ENCODE results near the gene ROGDI. TPM values are rescaled to one million over a fixed set of nuclear protein-coding genes. Genes with fewer than 3 reads are reported as not detected.

The ROGDI gene
- total and polyA plus RNA-seq, 10 of the 15 experiments (the other 5 are each of a cell fraction or from before 2014, with no cell fraction given): 0.40 to 23.5 (median 12.3) TPM

DNA sequence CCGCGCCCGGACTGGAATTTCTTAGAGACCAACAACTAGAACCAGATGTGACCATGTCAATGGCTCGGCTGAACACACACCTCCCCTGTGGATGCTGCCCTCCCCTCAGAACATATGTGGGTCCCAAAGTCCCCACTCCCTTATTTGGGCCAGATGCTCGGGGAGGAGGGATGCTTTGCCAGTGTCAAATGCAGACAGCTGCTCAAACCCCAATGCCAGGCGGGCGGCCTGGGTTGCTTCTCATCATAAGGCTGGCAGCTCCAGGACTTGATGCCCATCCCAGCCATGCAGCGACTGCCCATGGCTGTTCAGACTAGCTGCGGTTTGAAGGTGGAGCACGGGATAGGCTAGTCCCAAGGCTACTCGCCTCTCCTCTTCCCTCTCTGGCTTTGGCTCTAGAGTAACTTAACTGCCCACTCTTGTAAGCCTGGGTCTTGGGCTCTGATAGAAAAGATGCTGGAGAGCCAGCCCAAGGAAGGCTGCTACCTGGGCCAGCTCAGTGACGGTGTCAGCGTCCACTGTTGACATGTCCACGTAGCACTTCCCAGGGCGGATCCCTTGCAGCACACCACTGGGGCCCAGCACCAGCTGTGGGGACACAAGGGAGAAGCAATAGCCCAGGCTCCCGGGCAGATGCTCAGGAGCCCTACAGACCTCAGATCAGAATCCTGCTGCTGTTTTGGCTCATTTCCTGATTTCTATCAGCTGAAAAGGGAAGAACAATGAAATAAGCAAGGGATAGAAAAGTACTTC is 11.0 kb upstream of the ROGDI start:
- H3K4me2 ChIP-seq (ENCODE audit: control insufficient read depth, insufficient read depth): no peak overlapping the region
- no TSS peak for BruUV-seq (replicated peaks)
- DNase-seq (ENCODE audit: low read depth, low spot score): no peak
- no peak overlapping the region for H3K27ac ChIP-seq (ENCODE audit: control insufficient read depth, insufficient read depth)
- RAD21 ChIA-PET (ENCODE audit: unreplicated experiment): no interaction called here
- H3K9ac ChIP-seq (ENCODE audit: control insufficient read depth, insufficient read depth, low read length): no peak overlapping the region
- POLR2A ChIA-PET: interaction anchor here (0.7 kb wide), 1 partner anchor 345 kb away, joined by 4 read pairs; no protein-coding TSS in a partner anchor
- no peak overlapping the region for H2AFZ ChIP-seq (ENCODE audit: control insufficient read depth, low read depth, low read length)
- H3K36me3 ChIP-seq (ENCODE audit: control insufficient read depth in 2 of 2, insufficient read depth in 2 of 2, low read length in 1 of 2): peaks cover 21 to 28% of the 10 kb centered on the region in 2 experiments
- WGBS (ENCODE audit: insufficient coverage, insufficient replicate concordance, low lambda C conversion rate, missing lambda C conversion rate): 97% methylated on average over 16 of the region's 16 CpGs
- no peak overlapping the region for H3K4me3 ChIP-seq
- no peaks in the 10 kb centered on the region for H4K20me1 ChIP-seq (ENCODE audit: control insufficient read depth, insufficient read depth)
- no peaks in the 10 kb centered on the region for H3K4me1 ChIP-seq (ENCODE audit: control insufficient read depth, insufficient read depth, low read length)
- H3K79me2 ChIP-seq (ENCODE audit: control insufficient read depth, insufficient read depth, low read length): no peaks in the 10 kb centered on the region
- no peak for ATAC-seq
- H3K27me3 ChIP-seq (replicated peaks in 1 of 2; ENCODE audit: control insufficient read depth in 2 of 2, insufficient read depth in 2 of 2, low read length in 1 of 2): no peaks in the 10 kb centered on the region
- FAIRE-seq: no peak
- SMC1A ChIA-PET (ENCODE audit: uncharacterized antibody, unreplicated experiment): no interaction called here
- CTCF ChIA-PET: no interaction called here
- in situ Hi-C loops (cut with MboI) (no loop called here), intact Hi-C loops (cut with micrococcal nuclease; ENCODE audit: unreplicated experiment) (no loop called here)
- no peaks in the 10 kb centered on the region for H3K9me3 ChIP-seq (replicated peaks; ENCODE audit: control insufficient read depth, insufficient read depth, low read length)
- TF ChIP-seq RBBP5 (conservative IDR thresholded peaks at IDR 0.05): no peak
- TF ChIP-seq, protein P1, sequence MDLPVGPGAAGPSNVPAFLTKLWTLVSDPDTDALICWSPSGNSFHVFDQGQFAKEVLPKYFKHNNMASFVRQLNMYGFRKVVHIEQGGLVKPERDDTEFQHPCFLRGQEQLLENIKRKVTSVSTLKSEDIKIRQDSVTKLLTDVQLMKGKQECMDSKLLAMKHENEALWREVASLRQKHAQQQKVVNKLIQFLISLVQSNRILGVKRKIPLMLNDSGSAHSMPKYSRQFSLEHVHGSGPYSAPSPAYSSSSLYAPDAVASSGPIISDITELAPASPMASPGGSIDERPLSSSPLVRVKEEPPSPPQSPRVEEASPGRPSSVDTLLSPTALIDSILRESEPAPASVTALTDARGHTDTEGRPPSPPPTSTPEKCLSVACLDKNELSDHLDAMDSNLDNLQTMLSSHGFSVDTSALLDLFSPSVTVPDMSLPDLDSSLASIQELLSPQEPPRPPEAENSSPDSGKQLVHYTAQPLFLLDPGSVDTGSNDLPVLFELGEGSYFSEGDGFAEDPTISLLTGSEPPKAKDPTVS (IDR thresholded peaks at IDR 0.05; ENCODE audit: low read depth, low read length): no peak
- TF ChIP-seq ZBTB40 (IDR thresholded peaks at IDR 0.05; ENCODE audit: borderline replicate concordance): no peak
- TF ChIP-seq TCF3 (IDR thresholded peaks at IDR 0.05; ENCODE audit: borderline replicate concordance, insufficient read depth, low read depth, low read length): no peak
- TF ChIP-seq, protein P2, sequence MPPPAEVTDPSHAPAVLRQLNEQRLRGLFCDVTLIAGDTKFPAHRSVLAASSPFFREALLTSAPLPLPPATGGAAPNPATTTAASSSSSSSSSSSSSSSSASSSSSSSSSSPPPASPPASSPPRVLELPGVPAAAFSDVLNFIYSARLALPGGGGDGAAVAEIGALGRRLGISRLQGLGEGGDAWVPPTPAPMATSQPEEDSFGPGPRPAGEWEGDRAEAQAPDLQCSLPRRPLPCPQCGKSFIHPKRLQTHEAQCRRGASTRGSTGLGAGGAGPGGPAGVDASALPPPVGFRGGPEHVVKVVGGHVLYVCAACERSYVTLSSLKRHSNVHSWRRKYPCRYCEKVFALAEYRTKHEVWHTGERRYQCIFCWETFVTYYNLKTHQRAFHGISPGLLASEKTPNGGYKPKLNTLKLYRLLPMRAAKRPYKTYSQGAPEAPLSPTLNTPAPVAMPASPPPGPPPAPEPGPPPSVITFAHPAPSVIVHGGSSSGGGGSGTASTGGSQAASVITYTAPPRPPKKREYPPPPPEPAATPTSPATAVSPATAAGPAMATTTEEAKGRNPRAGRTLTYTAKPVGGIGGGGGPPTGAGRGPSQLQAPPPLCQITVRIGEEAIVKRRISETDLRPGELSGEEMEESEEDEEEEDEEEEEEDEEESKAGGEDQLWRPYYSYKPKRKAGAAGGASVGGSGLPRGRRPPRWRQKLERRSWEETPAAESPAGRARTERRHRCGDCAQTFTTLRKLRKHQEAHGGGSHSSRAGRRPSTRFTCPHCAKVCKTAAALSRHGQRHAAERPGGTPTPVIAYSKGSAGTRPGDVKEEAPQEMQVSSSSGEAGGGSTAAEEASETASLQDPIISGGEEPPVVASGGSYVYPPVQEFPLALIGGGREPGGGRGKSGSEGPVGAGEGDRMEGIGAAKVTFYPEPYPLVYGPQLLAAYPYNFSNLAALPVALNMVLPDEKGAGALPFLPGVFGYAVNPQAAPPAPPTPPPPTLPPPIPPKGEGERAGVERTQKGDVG (CRISPR knock-in tag; IDR thresholded peaks at IDR 0.05): no peak
- no peak for TF ChIP-seq SKIL (IDR thresholded peaks at IDR 0.05; ENCODE audit: low read depth, poor library complexity, severe bottlenecking)
- TF ChIP-seq MXI1 (IDR thresholded peaks at IDR 0.05; ENCODE audit: low read depth, low read length): no peak
- TF ChIP-seq SMAD5 (IDR thresholded peaks at IDR 0.05; ENCODE audit: low read depth): no peak
- TF ChIP-seq ZNF622 (IDR thresholded peaks at IDR 0.05): no peak
- no peak for TF ChIP-seq POLR2AphosphoS2 (IDR thresholded peaks at IDR 0.05; ENCODE audit: low read depth, low read length)
